Ammon's horn (tissue), 1 donor: ENCODE measurements around the gene ICE1.
"Not testable (repeated sequence)": the region's sequence is repeated elsewhere in the genome, so short reads cannot be mapped to it uniquely, and the experiment has no call there.

Experiments
- DNase-seq: peaks from one replicate; pipeline ENCODE4 v3.0.0-alpha.2; 2016; ENCODE audit warnings: low spot score

The ICE1 gene

GRCh38 chr5:5398071-5398470 is 24.4 kb upstream of the ICE1 start:
- no peak for DNase-seq

- no peak for DNase-seq
These were observed 21.4 kb upstream of the ICE1 start for GRCh38 chr5:5401095-5401494.

- no peak for DNase-seq
These were observed 18.7 kb upstream of the ICE1 start for GRCh38 chr5:5403741-5404140.

GRCh38 chr5:5404381-5404780 is 18.1 kb upstream of the ICE1 start:
- DNase-seq, result no peak

GRCh38 chr5:5405441-5405840 is 17.0 kb upstream of the ICE1 start:
- no peak for DNase-seq

GRCh38 chr5:5407924-5408323 is 14.6 kb upstream of the ICE1 start:
- no peak for DNase-seq

- no peak for DNase-seq
These were observed 13.2 kb upstream of the ICE1 start for GRCh38 chr5:5409151-5409810.

GRCh38 chr5:5413856-5414255 is 8.6 kb upstream of the ICE1 start:
- not testable (repeated sequence) for DNase-seq

GRCh38 chr5:5414999-5415398 is 7.5 kb upstream of the ICE1 start:
- no peak for DNase-seq

GRCh38 chr5:5416733-5417132 is 5.7 kb upstream of the ICE1 start:
- no peak for DNase-seq

- DNase-seq, result no peak
These were observed 4.5 kb upstream of the ICE1 start for GRCh38 chr5:5418006-5418405.

GRCh38 chr5:5418764-5419163 is 3.7 kb upstream of the ICE1 start:
- no peak for DNase-seq

- peak; percentile 54 for DNase-seq
These were observed 2.9 kb upstream of the ICE1 start for GRCh38 chr5:5419291-5420210.

GRCh38 chr5:5420251-5420650 is 2.2 kb upstream of the ICE1 start:
- no peak for DNase-seq

GRCh38 chr5:5421149-5421960 is 1.1 kb upstream of the ICE1 start:
- no peak for DNase-seq

- DNase-seq, result peak; percentile 3
These were observed 490 bp downstream of the ICE1 start for GRCh38 chr5:5422819-5423515.

- no peak for DNase-seq
These were observed 1.1 kb downstream of the ICE1 start for GRCh38 chr5:5423586-5423985.

- DNase-seq, result peak; percentile 18
These were observed 2.3 kb downstream of the ICE1 start for GRCh38 chr5:5424736-5425135.

GRCh38 chr5:5430136-5430535 is 7.7 kb downstream of the ICE1 start:
- no peak for DNase-seq

- DNase-seq, result no peak
These were observed 9.7 kb downstream of the ICE1 start for GRCh38 chr5:5432020-5432707.

GRCh38 chr5:5436203-5436760 is 13.8 kb downstream of the ICE1 start:
- no peak for DNase-seq
